ENCODE measurements around the gene PMPCA. TPM values are rescaled to one million over a fixed set of nuclear protein-coding genes. Genes with fewer than 3 reads are reported as not detected.

The PMPCA gene
- total and polyA plus RNA-seq, 2 of the 8 experiments (the other 6 are each of a cell fraction or from before 2014, with no cell fraction given) = 60.0 to 88.2 TPM

DNA sequence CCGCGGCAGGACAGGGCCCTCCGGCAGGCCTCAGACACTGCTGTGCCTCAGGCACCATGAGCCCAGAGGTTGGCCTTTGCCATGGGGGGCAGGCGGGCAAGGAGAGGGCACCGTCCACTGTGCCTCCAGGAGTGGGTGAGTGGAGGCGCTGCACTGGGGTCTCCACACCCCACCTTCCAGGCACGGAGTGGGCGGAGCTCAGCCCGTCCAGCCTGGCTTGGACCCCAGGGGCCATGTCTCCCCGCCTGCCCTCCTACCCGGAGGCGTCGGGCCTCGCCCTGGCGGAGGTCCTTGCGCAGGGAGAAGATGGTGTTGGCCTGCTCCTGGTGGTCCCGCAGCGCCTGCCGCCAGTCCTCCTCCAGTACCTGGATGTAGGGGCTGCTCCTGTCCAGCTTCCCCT is 40.4 kb upstream of the PMPCA start (continued):
- TF ChIP-seq, protein P1, sequence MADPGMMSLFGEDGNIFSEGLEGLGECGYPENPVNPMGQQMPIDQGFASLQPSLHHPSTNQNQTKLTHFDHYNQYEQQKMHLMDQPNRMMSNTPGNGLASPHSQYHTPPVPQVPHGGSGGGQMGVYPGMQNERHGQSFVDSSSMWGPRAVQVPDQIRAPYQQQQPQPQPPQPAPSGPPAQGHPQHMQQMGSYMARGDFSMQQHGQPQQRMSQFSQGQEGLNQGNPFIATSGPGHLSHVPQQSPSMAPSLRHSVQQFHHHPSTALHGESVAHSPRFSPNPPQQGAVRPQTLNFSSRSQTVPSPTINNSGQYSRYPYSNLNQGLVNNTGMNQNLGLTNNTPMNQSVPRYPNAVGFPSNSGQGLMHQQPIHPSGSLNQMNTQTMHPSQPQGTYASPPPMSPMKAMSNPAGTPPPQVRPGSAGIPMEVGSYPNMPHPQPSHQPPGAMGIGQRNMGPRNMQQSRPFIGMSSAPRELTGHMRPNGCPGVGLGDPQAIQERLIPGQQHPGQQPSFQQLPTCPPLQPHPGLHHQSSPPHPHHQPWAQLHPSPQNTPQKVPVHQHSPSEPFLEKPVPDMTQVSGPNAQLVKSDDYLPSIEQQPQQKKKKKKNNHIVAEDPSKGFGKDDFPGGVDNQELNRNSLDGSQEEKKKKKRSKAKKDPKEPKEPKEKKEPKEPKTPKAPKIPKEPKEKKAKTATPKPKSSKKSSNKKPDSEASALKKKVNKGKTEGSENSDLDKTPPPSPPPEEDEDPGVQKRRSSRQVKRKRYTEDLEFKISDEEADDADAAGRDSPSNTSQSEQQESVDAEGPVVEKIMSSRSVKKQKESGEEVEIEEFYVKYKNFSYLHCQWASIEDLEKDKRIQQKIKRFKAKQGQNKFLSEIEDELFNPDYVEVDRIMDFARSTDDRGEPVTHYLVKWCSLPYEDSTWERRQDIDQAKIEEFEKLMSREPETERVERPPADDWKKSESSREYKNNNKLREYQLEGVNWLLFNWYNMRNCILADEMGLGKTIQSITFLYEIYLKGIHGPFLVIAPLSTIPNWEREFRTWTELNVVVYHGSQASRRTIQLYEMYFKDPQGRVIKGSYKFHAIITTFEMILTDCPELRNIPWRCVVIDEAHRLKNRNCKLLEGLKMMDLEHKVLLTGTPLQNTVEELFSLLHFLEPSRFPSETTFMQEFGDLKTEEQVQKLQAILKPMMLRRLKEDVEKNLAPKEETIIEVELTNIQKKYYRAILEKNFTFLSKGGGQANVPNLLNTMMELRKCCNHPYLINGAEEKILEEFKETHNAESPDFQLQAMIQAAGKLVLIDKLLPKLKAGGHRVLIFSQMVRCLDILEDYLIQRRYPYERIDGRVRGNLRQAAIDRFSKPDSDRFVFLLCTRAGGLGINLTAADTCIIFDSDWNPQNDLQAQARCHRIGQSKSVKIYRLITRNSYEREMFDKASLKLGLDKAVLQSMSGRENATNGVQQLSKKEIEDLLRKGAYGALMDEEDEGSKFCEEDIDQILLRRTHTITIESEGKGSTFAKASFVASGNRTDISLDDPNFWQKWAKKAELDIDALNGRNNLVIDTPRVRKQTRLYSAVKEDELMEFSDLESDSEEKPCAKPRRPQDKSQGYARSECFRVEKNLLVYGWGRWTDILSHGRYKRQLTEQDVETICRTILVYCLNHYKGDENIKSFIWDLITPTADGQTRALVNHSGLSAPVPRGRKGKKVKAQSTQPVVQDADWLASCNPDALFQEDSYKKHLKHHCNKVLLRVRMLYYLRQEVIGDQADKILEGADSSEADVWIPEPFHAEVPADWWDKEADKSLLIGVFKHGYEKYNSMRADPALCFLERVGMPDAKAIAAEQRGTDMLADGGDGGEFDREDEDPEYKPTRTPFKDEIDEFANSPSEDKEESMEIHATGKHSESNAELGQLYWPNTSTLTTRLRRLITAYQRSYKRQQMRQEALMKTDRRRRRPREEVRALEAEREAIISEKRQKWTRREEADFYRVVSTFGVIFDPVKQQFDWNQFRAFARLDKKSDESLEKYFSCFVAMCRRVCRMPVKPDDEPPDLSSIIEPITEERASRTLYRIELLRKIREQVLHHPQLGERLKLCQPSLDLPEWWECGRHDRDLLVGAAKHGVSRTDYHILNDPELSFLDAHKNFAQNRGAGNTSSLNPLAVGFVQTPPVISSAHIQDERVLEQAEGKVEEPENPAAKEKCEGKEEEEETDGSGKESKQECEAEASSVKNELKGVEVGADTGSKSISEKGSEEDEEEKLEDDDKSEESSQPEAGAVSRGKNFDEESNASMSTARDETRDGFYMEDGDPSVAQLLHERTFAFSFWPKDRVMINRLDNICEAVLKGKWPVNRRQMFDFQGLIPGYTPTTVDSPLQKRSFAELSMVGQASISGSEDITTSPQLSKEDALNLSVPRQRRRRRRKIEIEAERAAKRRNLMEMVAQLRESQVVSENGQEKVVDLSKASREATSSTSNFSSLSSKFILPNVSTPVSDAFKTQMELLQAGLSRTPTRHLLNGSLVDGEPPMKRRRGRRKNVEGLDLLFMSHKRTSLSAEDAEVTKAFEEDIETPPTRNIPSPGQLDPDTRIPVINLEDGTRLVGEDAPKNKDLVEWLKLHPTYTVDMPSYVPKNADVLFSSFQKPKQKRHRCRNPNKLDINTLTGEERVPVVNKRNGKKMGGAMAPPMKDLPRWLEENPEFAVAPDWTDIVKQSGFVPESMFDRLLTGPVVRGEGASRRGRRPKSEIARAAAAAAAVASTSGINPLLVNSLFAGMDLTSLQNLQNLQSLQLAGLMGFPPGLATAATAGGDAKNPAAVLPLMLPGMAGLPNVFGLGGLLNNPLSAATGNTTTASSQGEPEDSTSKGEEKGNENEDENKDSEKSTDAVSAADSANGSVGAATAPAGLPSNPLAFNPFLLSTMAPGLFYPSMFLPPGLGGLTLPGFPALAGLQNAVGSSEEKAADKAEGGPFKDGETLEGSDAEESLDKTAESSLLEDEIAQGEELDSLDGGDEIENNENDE (IDR thresholded peaks at IDR 0.05; ENCODE audit: insufficient replicate concordance, low read length) = no peak

All from H1 (cell line).